ENCODE measurements around the gene KIF26A.

KIF26A gene

DNA sequence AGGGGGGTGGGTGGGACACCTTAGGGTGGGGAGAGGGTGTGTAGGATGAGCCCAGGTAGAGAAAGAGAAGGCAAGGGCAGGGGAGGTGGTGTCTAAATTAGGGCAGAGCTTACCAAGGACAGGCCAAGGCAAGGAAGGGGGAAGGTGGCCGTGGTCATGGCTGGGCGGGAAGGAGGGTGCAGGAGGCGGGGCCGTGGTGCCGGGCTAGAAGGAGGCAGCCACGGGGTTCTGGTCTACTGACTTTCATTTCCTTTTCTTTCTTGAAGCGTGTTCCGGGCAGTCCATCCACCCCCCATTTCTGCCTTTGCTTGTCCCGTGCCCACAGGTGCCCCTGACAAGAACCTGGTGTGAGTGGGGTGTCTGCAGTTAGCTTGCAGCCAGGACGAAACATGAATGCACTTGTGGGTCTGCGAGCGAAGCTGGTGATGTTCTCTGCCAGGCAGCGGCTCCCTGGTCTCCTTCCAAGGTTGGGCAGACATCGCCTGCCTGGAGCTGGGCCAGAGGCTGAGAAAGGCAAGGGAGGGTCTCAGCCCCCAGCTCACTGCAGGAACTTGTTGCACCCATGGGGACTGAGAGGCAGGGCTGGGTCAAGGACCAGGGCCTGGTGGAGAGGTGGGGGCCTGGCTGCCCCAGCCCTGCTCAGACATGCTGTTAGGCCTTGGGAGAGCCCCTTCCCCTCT lies 58.2 kb downstream of the KIF26A start:
- FAIRE-seq (no peak), DNase-seq (ENCODE audit: insufficient read length, low spot score) (no peak)
- TF ChIP-seq POLR2A (IDR thresholded peaks at IDR 0.05; ENCODE audit: low read depth, low read length) = no peak

DNA sequence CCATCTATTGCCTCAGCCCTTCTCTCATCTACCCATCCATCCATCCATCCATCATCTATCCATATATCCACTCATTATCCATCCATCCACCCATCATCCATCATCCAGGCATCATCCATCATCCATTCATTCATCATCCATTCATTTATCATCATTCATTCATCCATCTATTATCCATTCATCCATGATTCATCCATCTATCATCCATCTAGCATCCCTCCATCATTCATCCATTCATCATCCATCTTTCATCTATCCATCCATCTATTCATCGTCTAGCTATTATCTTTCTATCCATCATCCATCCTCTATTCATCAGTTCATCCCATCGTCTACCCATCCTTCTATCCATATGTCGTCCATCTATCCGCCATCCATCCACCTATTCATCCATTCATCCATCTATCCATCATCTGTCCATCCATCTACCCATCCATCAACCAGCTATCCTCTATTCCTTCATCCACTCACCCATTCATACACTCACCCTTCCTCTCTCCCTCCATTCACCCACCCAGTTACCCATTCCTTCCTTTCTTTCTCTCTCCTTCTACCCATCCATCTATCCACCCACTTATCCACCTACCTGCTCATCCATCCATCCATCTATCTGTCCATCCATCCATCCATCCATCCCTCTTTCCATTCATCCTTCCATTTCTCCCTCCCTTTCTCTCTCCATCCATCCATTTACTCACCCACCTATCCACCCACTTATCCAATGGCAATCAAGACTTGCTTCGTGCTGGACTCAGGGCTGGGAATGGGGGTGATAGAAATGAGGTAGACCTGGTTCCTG lies 59.3 kb downstream of the KIF26A start:
- DNase-seq (ENCODE audit: insufficient read length, low spot score) = no peak
- no peak for TF ChIP-seq POLR2A (IDR thresholded peaks at IDR 0.05; ENCODE audit: low read depth, low read length)
- no peak for FAIRE-seq

DNA sequence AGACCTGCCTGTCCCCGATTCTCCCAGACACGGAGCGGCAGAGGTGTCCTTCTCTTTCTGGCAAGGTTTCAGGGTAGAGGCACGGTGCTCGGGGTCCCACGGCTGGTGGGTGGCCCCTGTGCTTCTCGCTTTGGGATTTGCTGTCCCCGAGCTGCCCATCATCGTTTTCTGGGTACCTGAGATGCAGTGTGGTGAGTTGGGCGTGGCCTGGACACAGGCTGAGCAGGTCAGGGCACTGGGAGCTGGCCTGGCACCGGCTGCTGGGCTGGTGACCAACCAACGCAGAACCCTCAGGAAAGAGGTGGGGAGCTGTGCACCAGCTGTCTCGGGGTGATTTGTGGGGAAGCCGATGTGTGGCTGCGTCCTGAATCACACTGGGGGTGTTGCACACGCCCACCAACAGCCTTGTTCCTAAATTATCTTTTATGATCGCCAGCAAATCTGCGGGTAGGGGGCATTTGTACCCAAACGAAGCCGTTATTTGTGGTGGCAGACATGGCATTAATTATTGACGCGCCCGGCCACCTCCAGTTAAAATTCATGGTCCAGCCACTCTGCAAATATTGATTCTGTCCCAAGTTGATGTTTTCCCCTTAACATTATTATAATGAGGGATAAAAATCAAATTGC lies 61.0 kb downstream of the KIF26A start:
- DNase-seq (ENCODE audit: insufficient read length, low spot score) = no peak
- no peak for FAIRE-seq
- TF ChIP-seq POLR2A (IDR thresholded peaks at IDR 0.05; ENCODE audit: low read depth, low read length) = no peak

DNA sequence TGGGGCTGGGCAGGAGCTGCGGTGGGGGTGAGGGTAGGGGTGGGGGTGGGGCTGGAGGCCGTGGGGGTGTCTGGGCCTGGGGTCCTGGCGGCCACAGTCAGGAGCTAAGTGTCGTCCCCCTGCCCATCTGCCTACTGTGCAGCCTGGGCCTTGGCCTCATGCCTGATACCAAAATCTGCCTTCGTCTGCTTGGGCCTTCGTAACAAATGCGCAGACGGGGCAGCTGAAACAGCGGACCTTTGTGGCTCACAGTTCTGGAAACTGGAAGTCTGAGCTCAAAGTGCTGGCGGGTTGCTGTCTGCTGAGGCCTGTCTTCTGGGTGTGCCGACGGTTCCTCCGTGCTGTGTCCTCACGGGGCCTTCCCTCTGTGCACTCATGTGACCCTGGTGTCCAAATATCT lies 61.7 kb downstream of the KIF26A start:
- FAIRE-seq = no peak
- no peak for TF ChIP-seq POLR2A (IDR thresholded peaks at IDR 0.05; ENCODE audit: low read depth, low read length)
- DNase-seq (ENCODE audit: insufficient read length, low spot score) = no peak

DNA sequence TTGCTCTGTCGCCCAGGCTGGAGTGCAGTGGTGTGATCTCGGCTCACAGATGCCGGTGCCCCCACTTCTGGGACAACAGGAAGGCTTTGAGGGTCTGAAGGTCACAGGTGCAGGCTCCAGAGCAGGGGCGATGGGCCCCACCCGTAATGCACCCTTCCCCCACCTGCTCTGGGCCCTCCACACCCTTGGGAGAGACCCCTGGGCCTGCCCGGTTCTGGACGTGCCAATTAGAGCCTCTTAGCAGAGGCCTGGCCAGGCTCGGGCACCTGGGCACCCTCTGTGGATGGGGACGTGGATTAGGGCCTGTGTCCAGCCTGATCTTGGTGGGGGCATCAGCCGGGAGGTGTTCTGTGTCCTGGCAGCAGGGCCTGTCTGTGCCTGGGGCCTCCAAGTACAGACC lies 62.2 kb downstream of the KIF26A start:
- FAIRE-seq (no peak), DNase-seq (ENCODE audit: insufficient read length, low spot score) (no peak)
- TF ChIP-seq POLR2A (IDR thresholded peaks at IDR 0.05; ENCODE audit: low read depth, low read length) = no peak

DNA sequence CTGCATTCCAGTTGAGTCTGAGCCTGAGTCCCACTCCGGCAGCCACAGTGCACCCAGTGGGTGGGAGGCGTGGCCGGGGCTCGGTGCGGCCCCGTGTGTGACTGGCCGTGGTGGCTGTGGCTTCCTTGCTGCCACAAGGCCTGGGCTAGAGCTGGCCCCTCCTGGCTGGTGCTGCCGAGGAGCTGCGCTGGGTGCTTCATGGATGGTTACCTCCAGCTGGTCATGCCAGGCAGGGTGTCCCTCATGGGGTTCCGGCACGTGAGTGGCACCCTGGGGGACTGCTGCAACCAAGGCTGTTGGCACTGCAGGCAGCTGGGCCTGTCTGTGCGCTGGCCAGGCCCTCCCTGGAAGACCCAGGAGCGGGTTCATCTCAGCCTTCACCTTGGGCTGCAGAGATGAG lies 62.7 kb downstream of the KIF26A start:
- no peak for TF ChIP-seq POLR2A (IDR thresholded peaks at IDR 0.05; ENCODE audit: low read depth, low read length)
- FAIRE-seq (no peak), DNase-seq (ENCODE audit: insufficient read length, low spot score) (no peak)

DNA sequence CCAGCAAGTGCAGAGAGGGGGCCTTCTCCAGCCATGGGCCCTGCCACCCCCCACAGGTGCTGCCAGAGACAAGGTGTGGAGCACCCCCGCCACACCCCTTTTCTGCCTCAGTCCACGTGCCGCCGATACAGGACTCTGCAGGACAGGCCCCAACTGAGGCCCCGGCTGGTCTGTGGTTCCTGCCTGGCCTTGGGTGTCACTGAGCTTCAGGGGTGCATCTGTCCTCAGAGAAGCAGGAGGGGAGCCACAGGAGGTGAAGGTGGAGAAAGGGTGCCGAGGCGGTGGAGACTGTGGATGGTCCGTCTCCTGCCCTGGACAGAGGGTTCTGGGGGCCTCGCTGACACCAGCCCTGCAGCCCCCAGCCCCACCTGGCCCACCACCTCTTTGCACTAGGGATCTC lies 63.1 kb downstream of the KIF26A start:
- DNase-seq (ENCODE audit: insufficient read length, low spot score) (no peak), FAIRE-seq (no peak)
- no peak for TF ChIP-seq POLR2A (IDR thresholded peaks at IDR 0.05; ENCODE audit: low read depth, low read length)

DNA sequence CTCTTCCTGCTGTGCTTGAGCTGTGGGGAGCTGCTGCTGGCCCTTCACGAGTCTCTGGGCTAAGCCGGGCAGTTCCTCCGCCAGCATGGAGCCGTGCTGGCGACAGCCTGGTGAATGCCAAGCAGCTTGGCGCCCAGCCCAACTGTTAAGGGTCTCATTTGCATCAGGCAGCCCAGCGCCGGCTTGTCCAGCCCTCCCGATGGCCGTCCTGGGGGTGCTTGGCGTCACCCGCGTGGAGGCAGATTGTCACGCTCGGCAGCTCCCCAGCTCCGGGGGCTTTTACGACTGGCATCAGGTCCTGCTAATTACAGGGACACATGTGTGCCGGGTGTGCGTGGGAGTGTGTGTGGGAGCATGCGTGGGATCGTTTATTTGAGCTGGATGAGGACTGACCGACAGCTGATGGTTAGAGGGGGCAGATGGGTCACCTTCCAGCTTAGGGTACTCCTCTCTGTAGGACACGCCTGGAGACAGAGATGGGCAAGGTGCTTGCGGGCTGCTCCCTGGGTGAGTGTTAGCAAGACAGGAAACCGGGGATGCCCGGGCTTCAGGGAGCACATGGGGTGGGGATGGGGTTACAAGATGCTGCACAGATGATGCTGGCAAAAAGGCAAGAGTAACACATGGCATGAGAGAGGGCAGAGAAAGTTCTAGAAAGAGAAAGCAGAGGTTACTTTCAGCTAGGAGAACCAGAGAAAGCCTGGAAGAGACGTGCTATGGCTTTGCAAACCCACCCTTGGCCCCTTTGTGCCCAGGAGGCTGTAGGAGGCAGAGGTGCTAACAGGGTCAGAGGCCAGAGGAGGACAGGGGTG lies 64.1 kb downstream of the KIF26A start:
- no peak for DNase-seq (ENCODE audit: insufficient read length, low spot score)
- no peak for FAIRE-seq
- no peak for TF ChIP-seq POLR2A (IDR thresholded peaks at IDR 0.05; ENCODE audit: low read depth, low read length)

DNA sequence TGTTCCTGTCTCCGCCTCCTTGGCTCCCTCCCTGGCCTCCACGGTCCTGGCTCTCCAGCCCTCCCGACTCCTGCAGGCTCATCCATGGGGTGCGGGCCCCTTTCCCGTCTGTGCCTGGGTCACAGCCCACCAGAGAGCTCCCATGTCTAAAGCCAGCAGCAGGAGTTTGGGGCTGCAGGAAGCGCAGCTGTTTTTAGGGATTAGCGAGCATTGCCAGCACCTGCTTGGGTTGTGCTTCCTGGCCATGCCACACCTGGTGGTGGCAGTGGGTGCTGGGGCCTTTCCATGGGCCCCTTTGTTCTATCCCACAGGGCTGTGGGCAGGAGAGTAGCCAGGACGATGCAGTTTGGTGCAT lies 64.7 kb downstream of the KIF26A start:
- no peak for DNase-seq (ENCODE audit: insufficient read length, low spot score)
- no peak for TF ChIP-seq POLR2A (IDR thresholded peaks at IDR 0.05; ENCODE audit: low read depth, low read length)
- no peak for FAIRE-seq

DNA sequence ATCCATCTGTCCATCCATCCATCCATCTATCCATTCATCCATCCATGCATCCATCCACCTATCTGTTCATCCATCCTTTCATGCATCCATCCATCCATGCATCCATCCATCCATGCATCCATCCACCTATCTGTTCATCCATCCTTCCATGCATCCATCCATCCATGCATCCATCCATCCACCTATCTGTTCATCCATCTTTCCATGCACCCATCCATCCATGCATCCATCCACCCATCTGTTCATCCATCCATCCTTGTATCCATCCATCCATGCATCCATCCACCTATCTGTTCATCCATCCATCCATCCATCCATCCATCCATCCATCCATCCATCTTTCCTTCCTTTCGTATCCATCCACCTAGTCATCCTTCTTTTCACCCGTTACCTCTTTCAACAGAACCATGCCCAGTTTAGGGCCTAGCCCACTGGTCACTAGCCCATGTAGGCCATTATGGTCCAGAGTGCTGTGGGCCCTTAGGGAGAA lies 66.3 kb downstream of the KIF26A start:
- TF ChIP-seq POLR2A (IDR thresholded peaks at IDR 0.05; ENCODE audit: low read depth, low read length) = no peak
- DNase-seq (ENCODE audit: insufficient read length, low spot score) (no peak), FAIRE-seq (no peak)

DNA sequence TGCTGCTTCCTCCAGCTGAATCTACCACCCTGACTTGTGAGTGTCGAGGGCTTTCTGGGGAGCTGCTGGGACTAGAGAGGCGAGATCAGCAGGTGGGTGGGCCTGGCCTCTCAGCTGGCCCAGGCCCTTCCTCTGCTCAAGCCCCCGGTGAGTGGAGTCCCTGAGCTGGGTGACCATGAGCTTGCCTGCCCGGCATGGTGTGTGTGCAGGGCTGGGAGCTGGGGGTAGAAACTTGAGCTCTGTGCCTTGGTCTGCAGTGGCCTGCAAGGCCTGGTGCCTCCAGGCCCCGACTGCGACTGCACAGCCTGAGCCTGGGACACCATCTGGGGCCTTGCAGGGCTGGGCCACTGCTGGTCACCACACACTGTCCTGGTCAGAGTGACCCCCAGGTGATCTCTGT lies 67.4 kb downstream of the KIF26A start:
- FAIRE-seq (no peak), DNase-seq (ENCODE audit: insufficient read length, low spot score) (no peak)
- no peak for TF ChIP-seq POLR2A (IDR thresholded peaks at IDR 0.05; ENCODE audit: low read depth, low read length)

DNA sequence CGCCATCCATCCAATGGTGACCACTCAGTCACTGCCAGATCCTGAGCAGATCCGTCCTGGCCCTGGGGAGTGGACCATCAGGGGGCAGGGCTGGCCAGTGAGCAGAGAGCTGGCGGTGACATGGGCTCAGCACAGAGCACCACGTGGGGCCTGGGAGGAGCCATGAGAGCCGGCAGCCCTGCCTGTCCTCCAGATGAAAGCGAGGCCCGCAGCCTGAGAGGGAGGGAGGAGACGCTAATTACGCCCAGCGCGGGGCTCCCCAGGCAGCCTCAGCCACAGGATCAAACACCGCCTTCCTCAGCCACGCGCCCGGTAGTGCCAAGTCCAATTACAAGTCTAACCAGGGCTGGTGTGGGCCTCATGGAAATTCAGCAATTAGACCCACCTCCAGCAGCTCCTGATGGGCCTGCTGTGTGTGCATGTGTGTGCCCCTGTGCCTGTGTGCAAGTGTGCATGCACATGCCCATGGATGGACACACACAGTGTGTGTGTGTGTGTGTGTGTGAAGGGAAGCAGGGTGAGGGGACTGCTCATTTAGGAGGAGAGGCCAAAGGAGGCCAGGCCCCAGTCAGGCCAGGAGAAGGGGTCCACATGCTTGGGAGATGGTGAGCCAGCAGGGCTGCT lies 68.0 kb downstream of the KIF26A start:
- DNase-seq (ENCODE audit: insufficient read length, low spot score) (no peak), FAIRE-seq (no peak)
- TF ChIP-seq POLR2A (IDR thresholded peaks at IDR 0.05; ENCODE audit: low read depth, low read length) = no peak

All from H54 (cell line).